SK-N-SH (cell line): ENCODE data around the gene MPHOSPH9. TPM values are rescaled to one million over a fixed set of nuclear protein-coding genes. Genes with fewer than 3 reads are reported as not detected.

Experiments
- CTCF ChIA-PET: fragments of 300-600, 350-600 bp; formaldehyde crosslinking; extraction: SDS; loops from one replicate; lab custom pipeline; 2021; lab: Yijun Ruan, JAX
- POLR2A ChIA-PET: fragments of 350-600 bp; sonication (Branson Sonifier 250); formaldehyde crosslinking; extraction: SDS; loops from one replicate; lab custom pipeline; 2020; ENCODE audit warnings: antibody characterized with exemption, inconsistent platforms; lab: Yijun Ruan, JAX
- DNase-seq: peaks from one replicate; pipeline ENCODE4 v3.0.0; 2012
- H2AFZ ChIP-seq: fragments of 200-600 bp; sonication (generic); 2 replicates; pipeline ENCODE4 v1.8.1; 2016; ENCODE audit warnings: antibody characterized with exemption, mild to moderate bottlenecking, low read depth
- H3F3A ChIP-seq: fragments of 200-600 bp; sonication (generic); replicated peaks from 2 replicates; pipeline ENCODE3; 2016; ENCODE audit warnings: antibody characterized with exemption, mild to moderate bottlenecking; ENCODE audit not compliant: insufficient read depth
- H3K27ac ChIP-seq, 2 experiments: fragments of 200-500 bp in 1 of 2; fragments of 200-600 bp in 1 of 2; sonication (Bioruptor generic) in 1 of 2; sonication (generic), shearing (Covaris generic) in 1 of 2; 2 replicates each; pipeline versions ENCODE4 v1.5.1 to v1.6.1; 2014 to 2016; ENCODE audit warnings: low read depth in 2 of 2, inconsistent platforms in 1 of 2, low read length in 1 of 2, mild to moderate bottlenecking in 1 of 2, mixed read lengths in 1 of 2
- H3K27me3 ChIP-seq: fragments of 200-600 bp; sonication (generic), shearing (Covaris generic); 2 replicates; pipeline ENCODE4 v1.6.1; 2016; ENCODE audit warnings: mixed run types; ENCODE audit not compliant: insufficient read depth
- H3K36me3 ChIP-seq, 2 experiments: fragments of 200-500 bp in 1 of 2; fragments of 200-600 bp in 1 of 2; sonication (Bioruptor generic) in 1 of 2; sonication (generic) in 1 of 2; replicated peaks in 1 of 2; 2 replicates each; pipeline versions ENCODE3 to v1.5.1; 2014 to 2016; ENCODE audit warnings: low read length in 1 of 2, mild to moderate bottlenecking in 1 of 2; ENCODE audit not compliant: insufficient read depth in 2 of 2, control insufficient read depth in 1 of 2
- H3K4me1 ChIP-seq, 2 experiments: fragments of 200-500 bp in 1 of 2; fragments of 200-600 bp in 1 of 2; sonication (Bioruptor generic) in 1 of 2; sonication (generic), shearing (Covaris generic) in 1 of 2; 2 replicates each; pipeline versions ENCODE4 v1.5.1 to v1.6.1; 2014 to 2016; ENCODE audit warnings: low read depth in 1 of 2, low read length in 1 of 2, mixed run types in 1 of 2; ENCODE audit not compliant: insufficient read depth in 2 of 2, control insufficient read depth in 1 of 2
- H3K4me2 ChIP-seq: fragments of 200-600 bp; sonication (generic), shearing (Covaris generic); 2 replicates; pipeline ENCODE4 v1.6.1; 2017; ENCODE audit warnings: mixed run types
- H3K4me3 ChIP-seq, 2 experiments: fragments of 200-500 bp in 1 of 2; fragments of 200-600 bp in 1 of 2; sonication (Bioruptor generic) in 1 of 2; sonication (generic), shearing (Covaris generic) in 1 of 2; 2 replicates each; pipeline versions ENCODE4 v1.5.1 to v1.8.1; 2014 to 2016; ENCODE audit warnings: low read depth in 2 of 2, inconsistent platforms in 1 of 2, low read length in 1 of 2, mild to moderate bottlenecking in 1 of 2, mixed read lengths in 1 of 2, moderate library complexity in 1 of 2
- H3K79me2 ChIP-seq: fragments of 200-600 bp; sonication (generic); 2 replicates; pipeline ENCODE4 v1.8.1; 2017; ENCODE audit warnings: mild to moderate bottlenecking; ENCODE audit not compliant: insufficient read depth
- H3K9ac ChIP-seq: fragments of 200-600 bp; sonication (generic); 2 replicates; pipeline ENCODE4 v1.6.1; 2017; ENCODE audit warnings: mixed run types
- H3K9me2 ChIP-seq: fragments of 200-600 bp; sonication (generic); 2 replicates; pipeline ENCODE4 v1.6.1; 2017; ENCODE audit warnings: mixed run types
- H3K9me3 ChIP-seq: fragments of 200-600 bp; sonication (generic); 2 replicates; pipeline ENCODE4 v1.6.1; 2017; ENCODE audit warnings: mixed run types, mild to moderate bottlenecking, moderate library complexity
- H4K20me1 ChIP-seq: fragments of 200-600 bp; sonication (generic); 2 replicates; pipeline ENCODE4 v1.6.1; 2017; ENCODE audit warnings: mild to moderate bottlenecking, mixed run types; ENCODE audit not compliant: insufficient read depth
- CHD2 ChIP-seq: fragments of 150-350 bp; IDR thresholded peaks from 2 replicates; pipeline ENCODE4 v1.6.1; 2018; ENCODE audit warnings: low read length; ENCODE audit not compliant: partially characterized antibody
- EP300 ChIP-seq, 2 experiments: IDR thresholded peaks; 2 replicates each; pipeline versions ENCODE4 v1.4.0 to v1.6.1; 2012; ENCODE audit warnings: borderline replicate concordance in 1 of 2, low read depth in 1 of 2, low read length in 1 of 2
- FOXJ3 ChIP-seq: sonication (generic); formaldehyde crosslinking; IDR thresholded peaks from 2 replicates; pipeline ENCODE4 v1.5.1; 2020; ENCODE audit warnings: mild to moderate bottlenecking, missing genetic modification reagents
- MEF2A ChIP-seq: IDR thresholded peaks from 2 replicates; pipeline ENCODE4 v1.4.0; 2012; ENCODE audit warnings: low read depth, borderline replicate concordance
- MXI1 ChIP-seq: IDR thresholded peaks from 2 replicates; pipeline ENCODE4 v1.6.1; 2012; ENCODE audit warnings: mild to moderate bottlenecking, low read depth, low read length, improper control_type of control experiment
- NRF1 ChIP-seq: IDR thresholded peaks from 2 replicates; pipeline ENCODE4 v1.6.1; 2012; ENCODE audit warnings: low read depth, mild to moderate bottlenecking, low read length
- RCOR1 ChIP-seq: fragments of 150-350 bp; IDR thresholded peaks from 2 replicates; pipeline ENCODE4 v1.6.1; 2017; ENCODE audit warnings: antibody characterized with exemption, low read length
- REST ChIP-seq: IDR thresholded peaks from 2 replicates; pipeline ENCODE4 v1.6.1; 2012; ENCODE audit warnings: mild to moderate bottlenecking, low read depth, low read length, moderate library complexity
- RXRA ChIP-seq: IDR thresholded peaks from 2 replicates; pipeline ENCODE4 v1.4.0; 2012; ENCODE audit warnings: low read depth, mild to moderate bottlenecking, borderline replicate concordance
- USF1 ChIP-seq: IDR thresholded peaks from 2 replicates; pipeline ENCODE4 v1.4.0; 2012; ENCODE audit warnings: low read depth, borderline replicate concordance
- ZBTB33 ChIP-seq: IDR thresholded peaks from 2 replicates; pipeline ENCODE4 v1.4.0; 2012; ENCODE audit warnings: low read depth, borderline replicate concordance
- WGBS: methylation state at CpG from one replicate; pipeline ENCODE4 v1.1.6; 2017; ENCODE audit warnings: low lambda C conversion rate; 5-methylcytosine and 5-hydroxymethylcytosine counted together
- polyA plus RNA-seq, 3 experiments: library from polyadenylated mRNA; depleted of rRNA; stranded (reverse); fragments of >200 nt; gene quantifications; 2 replicates each; pipeline ENCODE4 v1.2.3, GENCODE V29; 2012

MPHOSPH9 gene
- polyA plus RNA-seq, 1 of the 3 experiments (the other 2 are of a cell fraction): 9.0 TPM

GRCh38 chr12:123145211-123145610, 87.7 kb downstream of the MPHOSPH9 start:
- peaks cover 13 to 28% of the 10 kb centered on the region in 2 experiments; a peak in 2 of 4 replicates for H3K4me1 ChIP-seq

More at GRCh38 chr12:123145211-123145610, 87.7 kb downstream of the MPHOSPH9 start:
- 96% methylated on average over 2 of the region's 2 CpGs for WGBS
- H3K79me2 ChIP-seq: peaks cover 62% of the 10 kb centered on the region
- no peak overlapping the region for H3K27ac ChIP-seq
- DNase-seq: no peak
- TF ChIP-seq NRF1 (no peak), MXI1 (no peak), FOXJ3 (CRISPR knock-in tag) (no peak), MEF2A (no peak), ZBTB33 (no peak), CHD2 (no peak), RCOR1 (no peak), REST (no peak), RXRA (no peak), USF1 (no peak), EP300 (IDR thresholded peaks at IDR 0.05; ENCODE audit: borderline replicate concordance in 1 of 2, low read depth in 1 of 2, low read length in 1 of 2) (no peak)
- TF ChIP-seq, all 33 proteins: peak for 0
- H3K4me2 ChIP-seq: no peak overlapping the region
- H4K20me1 ChIP-seq: 0 out of 2 replicates have a peak, but pooled peaks cover 6% of the 10 kb centered on the region
- H3K36me3 ChIP-seq: no peaks in the 10 kb centered on the region
- H3K27me3 ChIP-seq: no peaks in the 10 kb centered on the region
- H3K9ac ChIP-seq: no peak overlapping the region
- H3K4me3 ChIP-seq: no peak overlapping the region
- ChIA-PET POLR2A (no interaction called here), CTCF (no interaction called here)
- no peak overlapping the region for H2AFZ ChIP-seq
- no peaks in the 10 kb centered on the region for H3K9me3 ChIP-seq
- H3K9me2 ChIP-seq: no peaks in the 10 kb centered on the region
- peaks cover 36% of the 10 kb centered on the region for H3F3A ChIP-seq
